Gastrocnemius medialis (tissue), 4 donors: Measurements from ENCODE around the gene MYRF. TPM values are rescaled to one million over a fixed set of nuclear protein-coding genes. Genes with fewer than 3 reads are reported as not detected.

Source experiments
- ATAC-seq, 2 donors: fragments of 150-250 bp; one replicate each; pipeline ENCODE4 v1.9.1; 2016
- DNase-seq, 2 donors: peaks; one replicate each; pipeline ENCODE4 v3.0.0-alpha.2; 2019
- H3K27ac ChIP-seq, 4 donors: fragments of 200-600 bp; sonication (generic); 1 replicate in 1 of 4; 2 replicates in 3 of 4; pipeline ENCODE4 v1.5.1; 2016 to 2018; ENCODE audit warnings: mild to moderate bottlenecking in 2 of 4, moderate library complexity in 1 of 4
- H3K27me3 ChIP-seq, 3 donors: fragments of 200-600 bp; sonication (generic) in 2 of 3; 1 replicate in 1 of 3; 2 replicates in 2 of 3; pipeline versions ENCODE4 v1.5.1 to v1.6.0; 2016 to 2019; ENCODE audit warnings: mild to moderate bottlenecking in 1 of 3, moderate library complexity in 1 of 3
- H3K36me3 ChIP-seq, 2 donors: fragments of 200-600 bp; sonication (generic) in 1 of 2; one replicate each; pipeline ENCODE4 v1.5.1; 2017 to 2018
- H3K4me1 ChIP-seq, 2 donors: fragments of 200-600 bp; sonication (generic) in 1 of 2; one replicate each; pipeline ENCODE4 v1.5.1; 2016 to 2017; ENCODE audit warnings: mild to moderate bottlenecking in 2 of 2
- H3K4me3 ChIP-seq, 4 donors: fragments of 200-600 bp; sonication (generic) in 3 of 4; 1 replicate in 1 of 4; 2 replicates in 3 of 4; pipeline ENCODE4 v1.5.1; 2016 to 2019; ENCODE audit warnings: mild to moderate bottlenecking in 2 of 4
- H3K9me3 ChIP-seq, 3 donors: fragments of 200-600 bp; sonication (generic) in 2 of 3; 1 replicate in 1 of 3; 2 replicates in 2 of 3; pipeline ENCODE4 v1.5.1; 2016 to 2019
- CTCF ChIP-seq, 5 experiments: fragments of 450-650 bp in 3 of 5; fragments of 200-600 bp in 2 of 5; sonication (generic) in 2 of 5; IDR thresholded peaks in 4 of 5; conservative IDR thresholded peaks in 1 of 5; 1 replicate in 4 of 5; 2 replicates in 1 of 5; pipeline ENCODE4 v1.5.1; 2016 to 2019; ENCODE audit warnings: antibody characterized with exemption in 5 of 5, mild to moderate bottlenecking in 3 of 5, moderate library complexity in 3 of 5
- POLR2A ChIP-seq, 2 donors: fragments of 450-650 bp; IDR thresholded peaks; one replicate each; pipeline ENCODE4 v1.6.1; 2017; ENCODE audit warnings: antibody characterized with exemption in 2 of 2, mild to moderate bottlenecking in 2 of 2, moderate library complexity in 2 of 2
- in situ Hi-C, 4 donors: fragments of 200-750 bp; cut with MboI; loops; one replicate each; pipeline versions ENCODE4 v1.15.0 to v1.8.0; 2017; ENCODE audit warnings: low sequenced_read_pairs in 4 of 4
- intact Hi-C: fragments of 100-400 bp; cut with DNase I; formaldehyde crosslinking; loops from one replicate; pipeline ENCODE4 v1.15.1; 2023; ENCODE audit warnings: low total_unique reads
- total RNA-seq, 4 donors: library from RNA; depleted of rRNA; stranded (reverse); fragments of >200 nt; gene quantifications; one replicate each; pipeline versions ENCODE4 v1.1.0 to v1.2.3, GENCODE V29; 2016

The MYRF gene
- total RNA-seq, 4 donors from 2014 or later: 0.07 TPM; not detected in 3

GRCh38 chr11:61746442-61747191, 5.8 kb upstream of the MYRF start:
- Histone ChIP-seq H3K36me3 (no peaks in the 10 kb centered on the region), H3K4me1 (no peaks in the 10 kb centered on the region), H3K4me3 (no peak overlapping the region), H3K27ac (no peak overlapping the region), H3K27me3 (no peaks in the 10 kb centered on the region), H3K9me3 (no peaks in the 10 kb centered on the region)
- ATAC-seq (no peak), DNase-seq (no peak)
- TF ChIP-seq CTCF (IDR thresholded peaks at IDR 0.05 in 4 of 5, conservative IDR thresholded peaks at IDR 0.05 in 1 of 5) (no peak), POLR2A (IDR thresholded peaks at IDR 0.05) (no peak)
- intact Hi-C loops: no loop called here
- in situ Hi-C loops: no loop called here

GRCh38 chr11:61747192-61747966, 5.1 kb upstream of the MYRF start:
- no peaks in the 10 kb centered on the region for H3K9me3 ChIP-seq
- H3K4me3 ChIP-seq: no peak overlapping the region
- no peaks in the 10 kb centered on the region for H3K4me1 ChIP-seq
- intact Hi-C loops (no loop called here), in situ Hi-C loops (no loop called here)
- no peak overlapping the region for H3K27ac ChIP-seq
- peak; percentile 61 to 89 for ATAC-seq
- no peaks in the 10 kb centered on the region for H3K36me3 ChIP-seq
- H3K27me3 ChIP-seq: peaks cover 4 to 6% (median 5%) of the 10 kb centered on the region in 3 donors
- TF ChIP-seq POLR2A (IDR thresholded peaks at IDR 0.05) (no peak), CTCF (IDR thresholded peaks at IDR 0.05 in 4 of 5, conservative IDR thresholded peaks at IDR 0.05 in 1 of 5) (peak; percentile 67 to 88 (median 80))
- peak; percentile 29 to 74 for DNase-seq

GRCh38 chr11:61747967-61748285, 4.5 kb upstream of the MYRF start:
- peak in 1 of 2 donors; percentile 9 for ATAC-seq
- H3K4me3 ChIP-seq: no peak overlapping the region

GRCh38 chr11:61749591-61750217, 2.7 kb upstream of the MYRF start:
- Histone ChIP-seq H3K4me3 (no peak overlapping the region), H3K27ac (no peak overlapping the region), H3K36me3 (no peaks in the 10 kb centered on the region), H3K9me3 (no peaks in the 10 kb centered on the region), H3K4me1 (no peaks in the 10 kb centered on the region), H3K27me3 (peaks cover 5 to 11% (median 9%) of the 10 kb centered on the region in 3 donors)
- intact Hi-C loops: loop anchor here (2.0 kb wide), 1 partner anchor 357 kb away; no protein-coding TSS in a partner anchor
- in situ Hi-C loops: no loop called here
- ATAC-seq (no peak), DNase-seq (no peak)
- TF ChIP-seq CTCF (IDR thresholded peaks at IDR 0.05 in 4 of 5, conservative IDR thresholded peaks at IDR 0.05 in 1 of 5) (no peak), POLR2A (IDR thresholded peaks at IDR 0.05) (no peak)

More at GRCh38 chr11:61747967-61748285, 4.5 kb upstream of the MYRF start:
- no peaks in the 10 kb centered on the region for H3K4me1 ChIP-seq
- H3K36me3 ChIP-seq: no peaks in the 10 kb centered on the region
- no peak for DNase-seq
- TF ChIP-seq POLR2A (IDR thresholded peaks at IDR 0.05) (no peak), CTCF (IDR thresholded peaks at IDR 0.05 in 4 of 5, conservative IDR thresholded peaks at IDR 0.05 in 1 of 5) (peak in 2 of 5 experiments; percentile 5 to 18)
- H3K9me3 ChIP-seq: no peaks in the 10 kb centered on the region
- peaks cover 5 to 8% (median 7%) of the 10 kb centered on the region in 3 donors for H3K27me3 ChIP-seq
- in situ Hi-C loops (no loop called here), intact Hi-C loops (no loop called here)
- H3K27ac ChIP-seq: no peak overlapping the region
